ENCODE data around the gene P2RY14.

P2RY14 gene

GRCh38 chr3:151300539-151300938 lies 22.2 kb upstream of the P2RY14 start:
- no peaks in the 10 kb centered on the region for H3K27me3 ChIP-seq (ENCODE audit: insufficient read depth, low read length, poor library complexity)
- no peak overlapping the region for H3K4me2 ChIP-seq (ENCODE audit: low read length)
- no peak overlapping the region for H3K27ac ChIP-seq (ENCODE audit: low read depth, low read length)
- no CpG with 5 or more reads among the region's 1 CpG for WGBS (ENCODE audit: extremely low coverage, insufficient coverage, low lambda C conversion rate)
- no peak overlapping the region for H3K56ac ChIP-seq (ENCODE audit: low read length)
- H3K36me3 ChIP-seq (ENCODE audit: control insufficient read depth, insufficient read depth, low read length): no peaks in the 10 kb centered on the region
- H4K5ac ChIP-seq (ENCODE audit: low read length): no peak overlapping the region
- H2BK120ac ChIP-seq (ENCODE audit: low read depth, low read length): no peak overlapping the region
- no peak overlapping the region for H3K4me3 ChIP-seq (ENCODE audit: low read length)
- no peak overlapping the region for H2BK5ac ChIP-seq (ENCODE audit: low read length)
- H3K9ac ChIP-seq (ENCODE audit: low read length): no peak overlapping the region
- no peak for DNase-seq
- H3K4me1 ChIP-seq (ENCODE audit: control insufficient read depth, low read depth, low read length): peaks cover 5% of the 10 kb centered on the region
- H4K8ac ChIP-seq (ENCODE audit: low read depth, low read length): no peak overlapping the region
- H3K18ac ChIP-seq (ENCODE audit: low read length): no peak overlapping the region
- H2AK5ac ChIP-seq (ENCODE audit: low read length): no peak overlapping the region
- no peaks in the 10 kb centered on the region for H3K79me2 ChIP-seq (ENCODE audit: control insufficient read depth, insufficient read depth, low read length)
- no peak overlapping the region for H3K23ac ChIP-seq (ENCODE audit: low read length)
- no peak overlapping the region for H3K4ac ChIP-seq (ENCODE audit: low read depth, low read length)
- no peak overlapping the region for H2BK15ac ChIP-seq (replicated peaks; ENCODE audit: low read depth)
- no peaks in the 10 kb centered on the region for H3K79me1 ChIP-seq (ENCODE audit: low read length)

GRCh38 chr3:151299006-151299405 lies 20.7 kb upstream of the P2RY14 start:
- no peak overlapping the region for H2BK15ac ChIP-seq (replicated peaks; ENCODE audit: low read depth)
- no peaks in the 10 kb centered on the region for H3K79me1 ChIP-seq (ENCODE audit: low read length)
- H3K4me1 ChIP-seq (ENCODE audit: control insufficient read depth, low read depth, low read length): no peaks in the 10 kb centered on the region
- H2BK120ac ChIP-seq (ENCODE audit: low read depth, low read length): no peak overlapping the region
- no peak overlapping the region for H3K27ac ChIP-seq (ENCODE audit: low read depth, low read length)
- no peak for DNase-seq
- no peak overlapping the region for H3K23ac ChIP-seq (ENCODE audit: low read length)
- no peaks in the 10 kb centered on the region for H3K79me2 ChIP-seq (ENCODE audit: control insufficient read depth, insufficient read depth, low read length)
- no peak overlapping the region for H3K56ac ChIP-seq (ENCODE audit: low read length)
- no peaks in the 10 kb centered on the region for H3K27me3 ChIP-seq (ENCODE audit: insufficient read depth, low read length, poor library complexity)
- no peaks in the 10 kb centered on the region for H3K36me3 ChIP-seq (ENCODE audit: control insufficient read depth, insufficient read depth, low read length)
- H3K4me2 ChIP-seq (ENCODE audit: low read length): no peak overlapping the region
- WGBS (ENCODE audit: extremely low coverage, insufficient coverage, low lambda C conversion rate): no CpG with 5 or more reads among the region's 2 CpGs
- H2AK5ac ChIP-seq (ENCODE audit: low read length): no peak overlapping the region
- H4K8ac ChIP-seq (ENCODE audit: low read depth, low read length): no peak overlapping the region
- H2BK5ac ChIP-seq (ENCODE audit: low read length): no peak overlapping the region
- H3K18ac ChIP-seq (ENCODE audit: low read length): no peak overlapping the region
- no peak overlapping the region for H4K5ac ChIP-seq (ENCODE audit: low read length)
- no peak overlapping the region for H3K9ac ChIP-seq (ENCODE audit: low read length)
- H3K4me3 ChIP-seq (ENCODE audit: low read length): no peak overlapping the region
- no peak overlapping the region for H3K4ac ChIP-seq (ENCODE audit: low read depth, low read length)

DNA sequence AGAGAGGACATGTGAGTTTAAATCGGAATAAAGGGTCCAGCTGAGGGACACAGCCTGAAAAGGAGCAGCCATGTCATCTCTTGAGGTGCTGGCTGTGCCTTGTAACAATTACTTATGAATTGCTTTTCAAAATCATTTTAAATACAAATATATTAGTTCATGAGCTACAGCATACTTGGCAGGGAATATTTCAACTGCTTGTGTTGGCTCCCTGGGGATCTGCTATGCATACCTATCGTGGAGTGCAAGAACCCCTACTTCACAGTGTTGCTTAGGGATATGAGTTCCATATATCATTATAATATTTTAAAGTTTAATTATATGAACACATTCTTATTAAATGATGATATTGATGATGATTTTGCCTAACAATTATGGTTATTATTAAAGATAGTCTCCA lies 19.1 kb upstream of the P2RY14 start:
- H3K18ac ChIP-seq (ENCODE audit: low read length): no peak overlapping the region
- no peak overlapping the region for H4K5ac ChIP-seq (ENCODE audit: low read length)
- no peak overlapping the region for H3K4ac ChIP-seq (ENCODE audit: low read depth, low read length)
- H3K27me3 ChIP-seq (ENCODE audit: insufficient read depth, low read length, poor library complexity): no peaks in the 10 kb centered on the region
- H3K4me3 ChIP-seq (ENCODE audit: low read length): no peak overlapping the region
- DNase-seq: no peak
- no peaks in the 10 kb centered on the region for H3K36me3 ChIP-seq (ENCODE audit: control insufficient read depth, insufficient read depth, low read length)
- H3K4me2 ChIP-seq (ENCODE audit: low read length): no peak overlapping the region
- no peak overlapping the region for H4K8ac ChIP-seq (ENCODE audit: low read depth, low read length)
- H2AK5ac ChIP-seq (ENCODE audit: low read length): no peak overlapping the region
- H3K23ac ChIP-seq (ENCODE audit: low read length): no peak overlapping the region
- no peaks in the 10 kb centered on the region for H3K4me1 ChIP-seq (ENCODE audit: control insufficient read depth, low read depth, low read length)
- H3K27ac ChIP-seq (ENCODE audit: low read depth, low read length): no peak overlapping the region
- no peak overlapping the region for H2BK15ac ChIP-seq (replicated peaks; ENCODE audit: low read depth)
- no CpG with 5 or more reads among the region's 2 CpGs for WGBS (ENCODE audit: extremely low coverage, insufficient coverage, low lambda C conversion rate)
- no peak overlapping the region for H2BK5ac ChIP-seq (ENCODE audit: low read length)
- H2BK120ac ChIP-seq (ENCODE audit: low read depth, low read length): no peak overlapping the region
- H3K9ac ChIP-seq (ENCODE audit: low read length): no peak overlapping the region
- H3K79me1 ChIP-seq (ENCODE audit: low read length): no peaks in the 10 kb centered on the region
- no peak overlapping the region for H3K56ac ChIP-seq (ENCODE audit: low read length)
- H3K79me2 ChIP-seq (ENCODE audit: control insufficient read depth, insufficient read depth, low read length): no peaks in the 10 kb centered on the region

- no peak overlapping the region for H4K8ac ChIP-seq (ENCODE audit: low read depth, low read length)
- H2BK120ac ChIP-seq (ENCODE audit: low read depth, low read length): no peak overlapping the region
- no peak overlapping the region for H3K56ac ChIP-seq (ENCODE audit: low read length)
- H3K23ac ChIP-seq (ENCODE audit: low read length): no peak overlapping the region
- no peak overlapping the region for H4K5ac ChIP-seq (ENCODE audit: low read length)
- H2BK15ac ChIP-seq (replicated peaks; ENCODE audit: low read depth): no peak overlapping the region
- no peak overlapping the region for H2BK5ac ChIP-seq (ENCODE audit: low read length)
- no peaks in the 10 kb centered on the region for H3K4me1 ChIP-seq (ENCODE audit: control insufficient read depth, low read depth, low read length)
- no peak overlapping the region for H3K9ac ChIP-seq (ENCODE audit: low read length)
- H2AK5ac ChIP-seq (ENCODE audit: low read length): no peak overlapping the region
- no peak overlapping the region for H3K27ac ChIP-seq (ENCODE audit: low read depth, low read length)
- no peaks in the 10 kb centered on the region for H3K36me3 ChIP-seq (ENCODE audit: control insufficient read depth, insufficient read depth, low read length)
- no peak overlapping the region for H3K4me2 ChIP-seq (ENCODE audit: low read length)
- H3K18ac ChIP-seq (ENCODE audit: low read length): no peak overlapping the region
- no peaks in the 10 kb centered on the region for H3K27me3 ChIP-seq (ENCODE audit: insufficient read depth, low read length, poor library complexity)
- no CpG with 5 or more reads among the region's 3 CpGs for WGBS (ENCODE audit: extremely low coverage, insufficient coverage, low lambda C conversion rate)
- H3K4ac ChIP-seq (ENCODE audit: low read depth, low read length): no peak overlapping the region
- H3K79me2 ChIP-seq (ENCODE audit: control insufficient read depth, insufficient read depth, low read length): no peaks in the 10 kb centered on the region
- peak; percentile 49 for DNase-seq
- H3K4me3 ChIP-seq (ENCODE audit: low read length): no peak overlapping the region
- no peaks in the 10 kb centered on the region for H3K79me1 ChIP-seq (ENCODE audit: low read length)
These were observed 17.9 kb upstream of the P2RY14 start for GRCh38 chr3:151296226-151296625.

DNA sequence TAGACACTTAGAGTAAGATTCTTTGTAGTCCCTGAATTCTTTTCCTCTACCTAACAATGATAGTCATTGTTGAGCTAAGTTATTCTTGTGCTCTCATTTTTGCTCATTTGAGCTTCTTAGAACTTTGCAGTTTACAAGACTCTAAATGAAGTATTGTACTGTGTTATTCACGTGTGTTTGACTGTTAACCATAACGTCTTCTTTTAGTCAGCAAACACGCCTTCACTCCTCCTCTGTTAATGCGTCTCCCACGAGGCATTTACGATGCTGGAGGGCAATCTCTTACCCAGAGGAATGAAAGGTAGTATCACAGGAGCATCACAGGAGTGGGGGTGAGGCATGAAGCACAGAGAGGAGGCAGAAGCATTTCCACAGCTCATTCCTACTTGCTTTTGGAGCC lies 14.8 kb upstream of the P2RY14 start:
- Histone ChIP-seq H3K4ac (ENCODE audit: low read depth, low read length) (no peak overlapping the region), H4K8ac (ENCODE audit: low read depth, low read length) (no peak overlapping the region), H3K9ac (ENCODE audit: low read length) (no peak overlapping the region), H4K5ac (ENCODE audit: low read length) (no peak overlapping the region), H3K27ac (ENCODE audit: low read depth, low read length) (no peak overlapping the region), H2BK15ac (replicated peaks; ENCODE audit: low read depth) (no peak overlapping the region), H2BK5ac (ENCODE audit: low read length) (no peak overlapping the region), H3K36me3 (ENCODE audit: control insufficient read depth, insufficient read depth, low read length) (no peaks in the 10 kb centered on the region), H3K79me1 (ENCODE audit: low read length) (no peaks in the 10 kb centered on the region), H3K18ac (ENCODE audit: low read length) (no peak overlapping the region), H3K79me2 (ENCODE audit: control insufficient read depth, insufficient read depth, low read length) (no peaks in the 10 kb centered on the region), H3K4me2 (ENCODE audit: low read length) (no peak overlapping the region), H3K56ac (ENCODE audit: low read length) (no peak overlapping the region), H2BK120ac (ENCODE audit: low read depth, low read length) (no peak overlapping the region), H3K4me1 (ENCODE audit: control insufficient read depth, low read depth, low read length) (no peaks in the 10 kb centered on the region), H3K23ac (ENCODE audit: low read length) (no peak overlapping the region), H2AK5ac (ENCODE audit: low read length) (no peak overlapping the region), H3K4me3 (ENCODE audit: low read length) (no peak overlapping the region), H3K27me3 (ENCODE audit: insufficient read depth, low read length, poor library complexity) (no peaks in the 10 kb centered on the region)
- no CpG with 5 or more reads among the region's 6 CpGs for WGBS (ENCODE audit: extremely low coverage, insufficient coverage, low lambda C conversion rate)
- peak; percentile 54 for DNase-seq

DNA sequence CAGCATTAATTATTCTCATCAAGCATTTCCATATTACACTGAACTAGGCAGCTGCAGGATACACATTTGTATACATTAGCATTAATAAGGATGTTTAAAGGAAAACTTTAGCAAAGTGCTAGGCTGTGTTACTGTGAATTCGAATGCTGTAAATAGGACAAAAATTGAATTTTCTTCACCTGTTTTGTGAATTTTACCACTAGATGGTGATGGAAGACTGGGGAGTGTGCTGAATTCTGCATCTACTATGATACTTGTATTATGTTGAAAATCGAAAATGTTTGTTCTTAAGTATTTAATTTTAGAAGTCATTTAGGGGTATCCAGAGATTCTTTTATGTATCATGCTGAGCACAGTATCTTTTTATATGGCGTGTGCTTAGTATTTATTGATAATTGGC lies 12.3 kb upstream of the P2RY14 start:
- H4K5ac ChIP-seq (ENCODE audit: low read length): no peak overlapping the region
- H2BK15ac ChIP-seq (replicated peaks; ENCODE audit: low read depth): no peak overlapping the region
- no peak overlapping the region for H3K27ac ChIP-seq (ENCODE audit: low read depth, low read length)
- H3K4me3 ChIP-seq (ENCODE audit: low read length): no peak overlapping the region
- no peak overlapping the region for H2BK5ac ChIP-seq (ENCODE audit: low read length)
- no peaks in the 10 kb centered on the region for H3K36me3 ChIP-seq (ENCODE audit: control insufficient read depth, insufficient read depth, low read length)
- H3K79me2 ChIP-seq (ENCODE audit: control insufficient read depth, insufficient read depth, low read length): no peaks in the 10 kb centered on the region
- no peak for DNase-seq
- no peak overlapping the region for H3K4ac ChIP-seq (ENCODE audit: low read depth, low read length)
- H3K18ac ChIP-seq (ENCODE audit: low read length): no peak overlapping the region
- no peaks in the 10 kb centered on the region for H3K4me1 ChIP-seq (ENCODE audit: control insufficient read depth, low read depth, low read length)
- no peak overlapping the region for H3K9ac ChIP-seq (ENCODE audit: low read length)
- no peak overlapping the region for H2AK5ac ChIP-seq (ENCODE audit: low read length)
- no peak overlapping the region for H3K23ac ChIP-seq (ENCODE audit: low read length)
- no CpG with 5 or more reads among the region's 3 CpGs for WGBS (ENCODE audit: extremely low coverage, insufficient coverage, low lambda C conversion rate)
- no peak overlapping the region for H3K4me2 ChIP-seq (ENCODE audit: low read length)
- H3K79me1 ChIP-seq (ENCODE audit: low read length): no peaks in the 10 kb centered on the region
- no peak overlapping the region for H4K8ac ChIP-seq (ENCODE audit: low read depth, low read length)
- no peak overlapping the region for H3K56ac ChIP-seq (ENCODE audit: low read length)
- H3K27me3 ChIP-seq (ENCODE audit: insufficient read depth, low read length, poor library complexity): no peaks in the 10 kb centered on the region
- H2BK120ac ChIP-seq (ENCODE audit: low read depth, low read length): no peak overlapping the region

Measured in mesendoderm (in vitro differentiated cells).